BJ (cell line): ENCODE results near the gene TNRC6B. TPM values are rescaled to one million over a fixed set of nuclear protein-coding genes. Genes with fewer than 3 reads are reported as not detected.

Experiments used
- CTCF ChIA-PET: fragments of 350-600 bp; formaldehyde crosslinking; extraction: SDS; loops from one replicate; lab custom pipeline; 2021; ENCODE audit warnings: antibody characterized with exemption, inconsistent platforms; lab: Yijun Ruan, JAX
- POLR2A ChIA-PET: fragments of 300-600 bp; sonication (Branson Sonifier 250); formaldehyde crosslinking; extraction: SDS; loops from one replicate; lab custom pipeline; 2021; ENCODE audit warnings: antibody characterized with exemption; lab: Charles Lee
- DNase-seq: peaks from one replicate; pipeline ENCODE4 v3.0.0-alpha.2; 2011; ENCODE audit warnings: low read depth
- H3K27me3 ChIP-seq: 2 replicates; pipeline ENCODE4 v1.6.0; 2011; ENCODE audit warnings: low read length; ENCODE audit not compliant: control insufficient read depth, insufficient read depth
- H3K36me3 ChIP-seq: 2 replicates; pipeline ENCODE4 v1.5.1; 2011; ENCODE audit warnings: low read length; ENCODE audit not compliant: control insufficient read depth, insufficient read depth
- H3K4me3 ChIP-seq: 2 replicates; pipeline ENCODE4 v1.5.1; 2011; ENCODE audit warnings: low read depth, mild to moderate bottlenecking, control low read depth, low read length
- polyA plus RNA-seq: library from polyadenylated mRNA; depleted of rRNA; stranded (reverse); fragments of >200 nt; gene quantifications from 2 replicates; pipeline ENCODE4 v1.2.3, GENCODE V29; 2011
- TF ChIP-seq, protein P1 (sequence below): IDR thresholded peaks from 2 replicates; pipeline ENCODE4 v1.5.1; 2011; ENCODE audit warnings: low read depth, mild to moderate bottlenecking, control low read depth, inconsistent platforms, low read length, moderate library complexity; ENCODE audit not compliant: insufficient read depth

Gene TNRC6B
- polyA plus RNA-seq, 1 experiment: 8.0 TPM

DNA sequence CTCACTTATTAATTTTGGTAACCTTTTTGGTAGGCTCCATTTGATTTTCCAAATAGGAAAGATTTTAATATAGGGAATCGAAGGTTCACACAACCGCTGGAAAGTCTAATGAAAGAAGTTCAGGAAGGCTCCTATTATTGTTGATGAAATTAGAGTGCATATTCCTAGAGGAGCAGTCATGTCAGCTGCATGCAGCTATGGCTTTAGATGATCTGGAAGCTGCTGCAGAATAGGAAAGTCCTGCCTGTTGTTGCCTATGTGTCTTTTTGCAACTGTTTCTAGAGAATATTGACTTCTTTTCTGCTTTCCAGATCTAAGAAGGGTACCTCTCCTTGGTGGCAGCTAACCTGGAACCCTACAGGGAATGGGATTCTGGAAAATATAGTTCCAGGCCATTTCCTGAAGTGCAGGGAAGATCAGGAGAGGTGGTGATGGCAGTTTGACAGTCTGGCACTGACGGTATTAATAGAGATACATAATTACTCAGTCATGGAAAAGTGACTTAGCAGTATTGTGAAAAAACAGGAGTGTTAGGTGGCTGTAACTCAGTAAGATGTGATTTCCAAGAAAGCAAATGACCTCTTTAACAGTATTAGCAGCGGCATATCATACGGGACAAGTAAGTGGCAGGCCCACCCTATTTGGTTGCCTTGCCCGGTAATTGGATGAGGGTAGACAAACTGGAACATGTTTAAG lies 54.0 kb downstream of the TNRC6B start:
- CTCF ChIA-PET: no interaction called here
- no peak overlapping the region for H3K4me3 ChIP-seq
- POLR2A ChIA-PET: no interaction called here
- TF ChIP-seq, protein P1, sequence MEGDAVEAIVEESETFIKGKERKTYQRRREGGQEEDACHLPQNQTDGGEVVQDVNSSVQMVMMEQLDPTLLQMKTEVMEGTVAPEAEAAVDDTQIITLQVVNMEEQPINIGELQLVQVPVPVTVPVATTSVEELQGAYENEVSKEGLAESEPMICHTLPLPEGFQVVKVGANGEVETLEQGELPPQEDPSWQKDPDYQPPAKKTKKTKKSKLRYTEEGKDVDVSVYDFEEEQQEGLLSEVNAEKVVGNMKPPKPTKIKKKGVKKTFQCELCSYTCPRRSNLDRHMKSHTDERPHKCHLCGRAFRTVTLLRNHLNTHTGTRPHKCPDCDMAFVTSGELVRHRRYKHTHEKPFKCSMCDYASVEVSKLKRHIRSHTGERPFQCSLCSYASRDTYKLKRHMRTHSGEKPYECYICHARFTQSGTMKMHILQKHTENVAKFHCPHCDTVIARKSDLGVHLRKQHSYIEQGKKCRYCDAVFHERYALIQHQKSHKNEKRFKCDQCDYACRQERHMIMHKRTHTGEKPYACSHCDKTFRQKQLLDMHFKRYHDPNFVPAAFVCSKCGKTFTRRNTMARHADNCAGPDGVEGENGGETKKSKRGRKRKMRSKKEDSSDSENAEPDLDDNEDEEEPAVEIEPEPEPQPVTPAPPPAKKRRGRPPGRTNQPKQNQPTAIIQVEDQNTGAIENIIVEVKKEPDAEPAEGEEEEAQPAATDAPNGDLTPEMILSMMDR: no peak
- DNase-seq: no peak
- H3K27me3 ChIP-seq: no peaks in the 10 kb centered on the region
- no peaks in the 10 kb centered on the region for H3K36me3 ChIP-seq

DNA sequence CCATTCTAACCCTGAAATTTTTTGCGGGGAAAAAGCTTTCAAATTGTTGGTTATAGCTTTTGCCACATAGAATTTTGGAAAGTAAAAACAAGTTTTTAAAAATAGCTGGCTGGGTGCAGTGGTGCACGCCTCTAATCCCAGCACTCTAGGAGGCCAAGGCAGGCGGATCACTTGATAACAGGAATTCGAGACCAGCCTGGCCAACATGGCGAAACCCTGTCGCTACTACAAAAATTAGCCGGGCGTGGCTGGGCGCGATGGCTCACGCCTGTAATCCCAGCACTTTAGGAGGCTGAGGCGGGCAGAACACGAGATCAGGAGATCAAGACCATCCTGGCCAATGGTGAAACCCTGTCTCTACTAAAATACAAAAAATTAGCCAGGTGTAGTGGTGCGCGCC lies 54.9 kb downstream of the TNRC6B start:
- CTCF ChIA-PET: no interaction called here
- TF ChIP-seq, protein P1: no peak
- POLR2A ChIA-PET: no interaction called here
- no peaks in the 10 kb centered on the region for H3K27me3 ChIP-seq
- no peak overlapping the region for H3K4me3 ChIP-seq
- H3K36me3 ChIP-seq: peaks cover 2% of the 10 kb centered on the region; the same call in 1 of the 2 replicates
- no peak for DNase-seq

- CTCF ChIA-PET: no interaction called here
Measured at GRCh38 chr22:40233886-40234285, 56.2 kb downstream of the TNRC6B start.

DNA sequence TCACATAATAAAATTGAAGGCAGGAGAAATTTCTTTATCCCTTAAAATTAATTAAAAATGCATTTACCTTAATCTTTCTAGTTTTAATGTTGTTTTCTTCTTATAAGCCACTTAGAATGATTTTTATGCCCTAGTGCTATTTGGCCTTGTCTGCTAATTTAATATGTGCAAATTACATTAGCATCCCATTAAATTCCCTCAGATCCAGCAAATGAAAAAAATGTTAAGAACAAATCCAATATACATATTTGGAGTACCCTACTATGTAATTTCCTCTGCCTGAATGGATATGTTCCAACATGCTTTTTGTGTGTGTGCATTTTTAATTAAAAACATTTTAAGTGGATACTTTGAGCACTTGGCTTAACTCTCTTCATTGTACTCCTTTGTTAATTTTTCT lies 56.9 kb downstream of the TNRC6B start:
- Histone ChIP-seq H3K4me3 (no peak overlapping the region), H3K27me3 (no peaks in the 10 kb centered on the region), H3K36me3 (peaks cover 2% of the 10 kb centered on the region; the same call in 1 of the 2 replicates)
- ChIA-PET CTCF (no interaction called here), POLR2A (no interaction called here)
- TF ChIP-seq, protein P1: no peak
- no peak for DNase-seq

More at GRCh38 chr22:40233886-40234285, 56.2 kb downstream of the TNRC6B start:
- TF ChIP-seq, protein P1: no peak
- no peak overlapping the region for H3K4me3 ChIP-seq
- no peak for DNase-seq
- POLR2A ChIA-PET: no interaction called here
- no peaks in the 10 kb centered on the region for H3K27me3 ChIP-seq
- H3K36me3 ChIP-seq: peaks cover 2% of the 10 kb centered on the region; the same call in 1 of the 2 replicates

DNA sequence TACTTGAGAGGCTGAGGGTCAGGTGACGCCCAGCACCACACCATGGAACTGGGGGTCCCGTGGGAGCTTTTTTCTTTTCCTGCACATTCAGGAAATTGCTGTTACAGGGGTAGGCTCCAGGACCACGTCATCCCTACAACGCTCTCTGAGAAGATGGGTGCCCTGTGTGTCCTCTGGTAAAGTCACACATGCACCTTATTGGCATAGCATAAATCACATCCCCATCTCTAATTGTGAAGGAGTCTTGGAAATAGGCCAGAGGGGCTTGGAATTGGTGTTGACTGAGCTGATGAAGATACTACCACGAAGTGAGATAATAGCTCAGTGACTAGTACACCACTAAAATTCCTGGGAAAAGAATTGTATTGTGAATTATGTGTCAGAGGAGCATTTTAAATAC lies 57.6 kb downstream of the TNRC6B start:
- DNase-seq: no peak
- ChIA-PET POLR2A (no interaction called here), CTCF (no interaction called here)
- TF ChIP-seq, protein P1: no peak
- Histone ChIP-seq H3K4me3 (no peak overlapping the region), H3K27me3 (no peaks in the 10 kb centered on the region), H3K36me3 (peaks cover 2% of the 10 kb centered on the region; the same call in 1 of the 2 replicates)
